ENCODE measurements around the gene PRRT4.

The PRRT4 gene

DNA sequence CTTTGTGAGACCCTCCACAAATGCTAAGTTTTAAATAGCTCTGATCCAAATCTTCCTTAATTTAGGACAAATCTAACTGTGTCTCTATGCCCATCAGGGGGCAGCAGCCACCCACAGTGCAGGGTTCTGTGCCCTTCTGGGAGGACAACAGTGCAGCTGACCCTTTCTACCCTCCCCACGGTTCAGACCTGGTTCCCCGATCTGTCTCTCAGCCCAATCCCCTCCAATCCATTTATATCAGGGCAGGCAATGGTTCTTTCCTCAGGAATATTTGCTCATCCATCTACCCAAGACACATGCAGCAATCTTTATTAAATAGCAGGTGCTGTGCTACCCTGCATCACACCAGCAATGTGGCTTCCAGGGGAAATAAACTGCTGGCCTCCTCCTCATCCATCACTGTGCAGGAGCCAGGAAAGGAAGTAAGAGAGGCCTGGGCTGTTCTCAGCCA, 13.8 kb downstream of the PRRT4 start:
- DNase-seq (ENCODE audit: low read depth in 2 of 2) = no peak

DNA sequence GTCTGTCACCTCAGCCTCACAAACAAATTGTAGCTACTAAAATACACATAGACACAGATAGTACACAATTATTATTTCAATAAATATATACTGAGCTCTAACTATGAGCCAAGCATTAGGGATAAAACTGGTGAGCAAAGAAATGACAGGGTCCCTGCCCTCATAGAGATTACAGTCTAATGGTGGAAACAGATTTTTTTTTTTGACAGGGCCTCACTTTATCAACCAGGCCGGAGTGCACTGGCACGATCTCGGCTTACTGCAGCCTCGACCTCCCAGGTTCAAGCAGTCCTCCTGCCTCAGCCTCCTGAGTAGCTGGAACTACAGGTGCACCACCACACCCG, 17.1 kb downstream of the PRRT4 start:
- no peak for DNase-seq (ENCODE audit: low read depth in 2 of 2)

DNA sequence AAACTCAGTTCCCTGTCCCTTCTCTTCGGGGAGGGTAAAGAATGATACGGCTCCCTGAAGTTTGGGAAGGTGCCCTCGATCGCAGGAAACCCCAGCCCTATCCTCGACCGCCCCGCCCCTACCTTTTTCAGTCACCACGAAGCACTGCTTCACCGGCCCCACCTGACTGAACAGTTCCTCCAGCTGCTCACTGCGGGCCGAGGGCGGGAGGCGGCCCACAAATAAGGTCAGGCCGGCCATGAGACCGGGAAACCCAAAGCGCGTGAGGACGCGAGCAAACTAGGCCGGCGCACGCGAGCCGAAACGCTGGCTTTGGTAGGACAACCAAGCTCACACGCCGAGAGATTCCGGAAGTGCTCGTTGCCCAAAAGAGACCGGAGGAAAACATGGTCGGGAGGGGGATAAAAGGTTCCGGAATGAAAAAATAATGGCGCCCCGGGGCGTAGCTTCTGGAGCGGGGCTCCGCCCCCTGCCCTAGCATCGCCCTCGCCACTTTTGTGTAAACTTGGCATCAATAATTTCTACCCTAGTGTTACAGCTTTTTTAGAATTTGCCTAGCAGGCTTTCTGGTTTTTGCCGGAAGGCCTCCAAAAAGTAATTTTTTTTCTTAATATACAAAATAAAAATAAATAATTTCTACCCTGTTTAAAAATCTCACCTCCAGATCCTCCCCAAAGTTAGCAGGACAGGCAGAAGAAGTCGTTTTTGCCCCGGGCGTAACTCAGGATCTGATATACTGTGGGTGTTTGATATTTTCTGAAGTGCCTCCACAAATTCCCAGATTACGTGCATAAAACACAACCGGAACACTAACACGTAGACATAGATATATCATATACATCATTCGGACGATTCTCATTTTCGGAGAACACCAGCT, 17.7 kb downstream of the PRRT4 start, which contains the start of gene RBM28:
TSS of gene RBM28 (minus strand) at position 355 of the 877 bp plus-strand sequence. CDS start at position 240, 115 bp downstream.
- DNase-seq (ENCODE audit: low read depth in 2 of 2) = peak; percentile 63

DNA sequence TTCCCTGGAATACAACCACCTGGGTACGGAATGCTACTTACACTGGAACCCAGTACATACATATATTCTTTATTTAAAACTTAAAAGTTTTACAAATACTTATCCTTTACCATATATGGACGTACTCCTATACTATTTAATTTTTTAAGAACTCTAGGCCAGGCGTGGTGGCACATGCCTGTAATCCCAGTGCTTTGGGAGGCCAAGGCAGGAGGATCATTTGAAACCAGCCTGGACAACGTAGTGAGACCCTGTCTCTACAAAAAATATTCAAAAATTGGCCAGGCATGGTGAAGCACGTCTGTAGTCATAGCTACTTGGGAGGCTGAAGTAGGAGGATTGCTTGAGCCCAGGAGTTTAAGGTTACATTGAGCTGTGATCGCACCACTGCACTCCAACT, 19.8 kb downstream of the PRRT4 start:
- DNase-seq (ENCODE audit: low read depth in 2 of 2) = no peak

DNA sequence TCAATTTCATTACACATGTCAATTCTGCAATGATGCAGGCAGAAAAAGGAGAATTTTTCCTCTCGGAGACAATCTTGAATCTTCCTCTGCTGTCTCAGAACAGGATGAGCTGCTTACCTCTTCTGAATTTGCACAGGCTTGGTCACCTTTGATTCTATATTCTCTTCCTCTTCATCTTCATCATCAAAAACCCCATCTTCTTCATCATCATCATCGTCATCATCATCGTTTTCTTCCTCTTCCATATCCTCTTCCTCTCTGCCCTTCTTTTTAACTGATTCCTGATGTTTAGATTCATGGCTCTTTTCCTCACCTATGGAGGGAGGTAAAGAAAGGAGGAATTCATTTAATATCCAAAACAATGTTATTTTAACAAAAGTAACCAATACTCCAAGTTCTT, 25.8 kb downstream of the PRRT4 start:
- DNase-seq (ENCODE audit: low read depth in 2 of 2) = no peak

DNA sequence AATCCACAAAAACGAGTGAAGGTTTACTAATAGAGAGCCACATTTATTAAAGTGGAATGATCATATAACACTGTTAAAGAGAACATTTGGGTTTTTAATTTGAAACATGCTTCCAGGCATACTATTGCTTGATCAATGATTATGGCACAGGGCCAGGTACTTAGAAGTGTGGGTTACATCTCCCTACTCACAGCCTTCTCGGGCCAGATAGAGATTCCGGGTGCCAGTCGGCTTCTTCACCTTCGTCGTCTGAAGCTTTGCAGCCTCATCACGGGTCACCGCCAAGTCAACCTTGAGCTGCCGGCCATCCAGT, 37.2 kb downstream of the PRRT4 start:
- DNase-seq (ENCODE audit: low read depth in 2 of 2) = no peak

DNA sequence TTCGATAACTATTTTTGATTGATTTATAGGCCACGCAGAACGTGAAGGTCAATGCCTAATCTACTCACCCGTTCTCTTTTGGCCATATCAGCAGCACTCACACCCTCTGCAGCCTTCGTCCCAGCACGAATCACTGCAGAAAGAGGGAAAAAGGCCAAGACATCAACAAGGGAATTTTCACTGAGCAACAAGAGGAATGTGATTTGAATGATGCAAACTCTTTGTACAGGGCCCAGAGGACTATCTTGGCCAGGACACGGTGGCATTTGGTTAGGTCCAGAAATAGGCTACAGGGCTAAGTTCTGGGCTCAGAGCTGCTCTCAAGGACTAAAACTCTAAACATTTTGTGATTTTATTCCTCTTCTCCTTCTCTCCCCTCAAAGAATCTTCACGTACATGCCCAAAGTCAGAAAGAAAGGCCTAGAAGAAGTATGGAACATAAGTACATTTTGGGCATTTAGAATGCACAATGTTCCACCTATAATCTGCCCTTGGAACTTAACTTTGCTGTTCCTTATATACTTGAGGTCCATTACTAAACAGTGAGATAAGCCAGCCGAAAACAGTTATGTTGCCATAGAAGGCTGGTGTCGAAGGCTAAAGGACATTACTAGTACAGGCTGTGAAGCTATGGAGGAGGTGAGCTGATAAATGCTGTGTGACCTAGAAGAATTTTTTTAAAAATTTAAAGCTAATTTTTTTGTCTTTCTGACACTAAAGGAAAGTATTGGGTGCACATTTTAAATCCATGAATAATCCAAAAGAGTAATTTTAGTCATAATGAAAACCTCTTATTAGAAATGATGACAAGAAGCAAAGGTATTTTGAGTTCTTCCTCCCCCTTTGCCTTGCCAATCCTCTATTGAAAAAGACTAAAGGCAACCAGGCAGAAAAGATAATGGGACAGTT, 37.8 kb downstream of the PRRT4 start:
- DNase-seq (ENCODE audit: low read depth in 2 of 2) = no peak

DNA sequence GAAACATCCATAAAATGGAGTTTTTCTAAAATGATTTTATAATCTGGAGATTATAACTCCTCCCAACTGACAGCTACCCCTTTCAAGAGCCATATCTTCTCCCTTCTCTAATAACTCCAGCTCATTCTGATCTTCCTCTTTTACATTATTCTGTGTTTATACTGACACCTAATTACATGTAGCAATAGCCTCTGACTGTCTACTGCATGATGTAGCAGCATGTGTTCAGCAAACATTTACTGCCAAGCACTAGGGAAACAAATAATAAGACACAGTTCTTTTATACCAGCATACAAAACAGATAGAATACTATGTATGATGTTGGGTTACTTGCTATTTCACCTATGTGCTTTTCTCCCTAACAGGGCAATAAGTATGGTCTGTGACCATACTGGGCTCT, 38.5 kb downstream of the PRRT4 start:
- DNase-seq (ENCODE audit: low read depth in 2 of 2) = no peak

DNA sequence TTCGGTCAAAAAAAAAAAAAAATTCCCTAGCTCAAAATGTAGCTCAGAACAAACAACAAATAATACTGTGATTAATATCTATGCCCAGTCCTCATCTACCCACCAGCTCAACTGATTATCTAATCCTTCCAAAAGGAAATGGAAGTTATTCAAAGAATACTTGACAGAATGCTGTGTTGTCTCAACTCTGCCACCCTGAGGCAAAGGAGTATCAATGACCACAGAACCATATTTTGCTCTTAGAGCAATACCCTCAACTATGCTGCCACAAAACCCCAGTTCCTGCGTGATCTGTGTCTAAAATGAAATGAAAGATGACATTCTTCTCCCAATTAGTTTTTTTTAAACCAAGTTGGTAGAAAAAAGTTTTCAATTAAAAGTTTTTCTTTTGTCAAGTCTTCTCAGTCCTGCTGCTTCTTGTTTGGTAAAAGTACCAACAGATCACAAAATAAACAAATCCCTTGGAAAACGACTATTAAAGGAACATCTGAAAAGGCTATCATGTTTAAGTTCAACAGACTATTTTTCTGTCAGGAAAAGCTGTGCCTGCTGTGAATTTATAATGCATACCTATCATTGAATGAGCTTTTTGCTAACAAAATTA, 39.3 kb downstream of the PRRT4 start:
- DNase-seq (ENCODE audit: low read depth in 2 of 2) = no peak

DNA sequence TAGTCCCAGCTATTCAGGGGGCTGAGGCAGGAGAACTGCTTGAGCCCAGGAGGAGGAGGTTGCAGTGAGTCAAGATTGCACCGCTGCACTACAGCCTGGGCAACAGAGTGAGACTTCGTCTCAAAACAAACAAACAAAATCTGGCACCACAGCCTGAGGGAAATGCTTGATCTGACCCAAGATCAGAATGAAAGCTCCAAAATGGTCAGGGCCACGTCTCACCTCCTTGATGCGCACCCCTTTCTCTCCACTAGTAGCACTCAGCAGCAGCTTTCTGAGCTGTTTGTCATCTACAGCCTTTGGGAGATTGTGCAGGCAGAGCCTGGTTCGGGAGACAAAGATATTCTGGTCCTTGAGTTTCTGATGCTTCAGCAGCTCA, 40.5 kb downstream of the PRRT4 start:
- DNase-seq (ENCODE audit: low read depth in 2 of 2) = no peak

DNA sequence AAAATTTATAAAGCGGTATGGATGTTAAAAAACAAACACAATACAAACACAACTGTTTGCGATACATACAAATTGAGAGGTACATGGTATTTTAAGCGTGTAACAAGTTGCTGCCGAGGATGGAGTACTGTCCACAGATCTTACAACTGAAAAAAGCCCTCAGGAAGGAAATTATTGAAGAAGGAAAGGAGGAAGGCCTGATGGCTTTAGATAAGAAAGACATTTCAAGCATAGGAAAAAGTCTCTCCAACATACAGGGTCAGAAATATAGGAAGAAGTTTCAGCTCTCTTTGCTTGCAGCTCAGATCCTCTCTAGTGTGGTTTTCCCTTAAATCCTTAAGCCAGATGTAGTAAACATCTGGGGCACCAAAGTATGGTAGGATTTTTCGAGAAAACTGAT, 42.8 kb downstream of the PRRT4 start:
- DNase-seq (ENCODE audit: low read depth in 2 of 2) = no peak

DNA sequence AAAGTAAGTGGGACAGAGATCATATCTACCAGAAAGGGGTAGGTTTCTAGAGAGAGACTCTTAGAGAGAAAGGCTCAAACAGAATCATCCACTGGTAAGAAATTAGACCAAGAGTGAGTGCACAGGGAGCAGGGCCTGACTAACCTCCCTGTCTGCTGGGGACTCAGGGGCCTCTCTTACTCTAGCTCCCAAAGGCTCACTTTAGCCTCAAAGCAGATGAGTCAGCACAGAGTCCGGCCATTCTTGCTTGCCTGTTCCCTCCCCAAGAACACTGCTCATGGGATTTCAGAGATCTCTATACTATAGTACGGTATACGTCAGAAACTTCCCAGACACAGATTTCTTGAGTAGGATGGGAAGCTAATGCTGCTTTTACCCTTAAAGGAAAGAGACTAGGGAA, 50.5 kb downstream of the PRRT4 start:
- no peak for DNase-seq (ENCODE audit: low read depth in 2 of 2)

DNA sequence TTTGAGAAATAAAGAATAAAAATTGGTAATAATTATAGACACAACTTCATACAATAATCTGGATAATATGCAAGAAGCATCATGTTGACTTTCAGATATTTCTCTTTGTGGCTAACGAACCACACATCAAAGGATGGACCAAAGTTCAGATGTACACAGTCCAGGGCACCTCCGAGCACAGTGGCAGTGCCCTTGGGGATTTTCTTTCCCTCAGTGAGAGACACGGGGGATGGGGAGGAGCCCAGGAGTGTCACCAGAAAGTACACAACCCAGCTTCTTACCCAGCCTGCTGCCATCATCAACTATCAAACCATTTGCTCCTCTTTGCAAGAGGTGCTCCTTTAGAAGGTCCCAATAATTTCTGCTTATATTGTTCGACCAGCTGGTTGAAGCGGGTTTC, 51.0 kb downstream of the PRRT4 start:
- DNase-seq (ENCODE audit: low read depth in 2 of 2) = no peak

DNA sequence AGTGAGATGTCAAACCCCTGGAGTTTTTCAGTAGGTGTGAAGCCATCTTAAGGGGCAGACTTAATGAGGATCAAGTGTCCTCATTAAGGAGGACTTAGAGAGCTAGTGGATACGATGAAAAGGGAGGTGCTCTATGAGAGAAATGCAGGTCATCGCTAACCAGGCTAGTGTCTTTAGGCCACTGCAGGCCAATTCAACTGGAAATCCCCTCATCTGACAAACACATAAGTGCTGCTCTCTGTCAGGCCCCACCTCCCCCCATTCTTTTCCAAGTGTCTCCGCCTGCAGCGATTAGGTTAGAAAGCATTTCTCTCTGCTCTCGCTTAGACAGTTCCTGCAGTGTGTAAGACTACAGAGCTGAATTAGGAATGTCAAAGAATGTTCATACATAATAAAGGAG, 51.5 kb downstream of the PRRT4 start:
- DNase-seq (ENCODE audit: low read depth in 2 of 2) = no peak

DNA sequence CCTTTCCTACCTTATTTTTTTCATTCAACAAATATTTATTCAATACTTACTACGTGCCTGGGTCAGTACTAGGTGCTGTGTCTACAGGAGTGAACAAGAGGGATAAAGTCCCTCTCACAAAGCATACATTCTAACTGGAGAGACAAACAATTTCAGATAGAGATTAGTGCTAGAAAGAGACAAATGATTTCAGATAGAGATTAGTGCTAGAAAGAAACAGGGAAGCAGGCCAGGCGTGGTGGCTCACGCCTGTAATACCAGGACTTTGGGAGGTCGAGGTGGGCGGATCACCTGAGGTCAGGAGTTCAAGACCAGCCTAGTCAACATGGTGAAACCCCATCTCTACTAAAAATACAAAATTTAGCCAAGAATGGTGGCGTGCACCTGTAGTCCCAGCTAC, 52.4 kb downstream of the PRRT4 start:
- no peak for DNase-seq (ENCODE audit: low read depth in 2 of 2)

DNA sequence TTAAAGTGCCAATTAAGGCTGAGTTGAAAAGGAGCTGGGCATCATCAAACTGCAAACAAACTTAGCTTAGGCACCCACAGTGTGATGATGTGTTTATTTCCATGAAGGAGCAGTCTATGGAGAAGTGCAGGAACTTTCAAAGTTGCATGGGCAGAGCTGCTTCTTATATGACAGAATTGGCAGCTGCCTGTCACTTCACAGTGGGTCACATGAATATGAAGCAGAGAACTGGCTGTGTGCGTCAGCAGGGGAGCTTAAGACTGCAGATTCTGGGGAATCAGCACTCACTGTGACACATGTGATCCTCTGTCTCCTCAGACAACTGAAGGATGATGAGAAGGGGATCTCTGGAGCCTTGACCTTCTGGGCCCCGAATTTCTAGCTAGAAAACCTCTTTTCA, 54.4 kb downstream of the PRRT4 start:
- DNase-seq (ENCODE audit: low read depth in 2 of 2) = no peak

DNA sequence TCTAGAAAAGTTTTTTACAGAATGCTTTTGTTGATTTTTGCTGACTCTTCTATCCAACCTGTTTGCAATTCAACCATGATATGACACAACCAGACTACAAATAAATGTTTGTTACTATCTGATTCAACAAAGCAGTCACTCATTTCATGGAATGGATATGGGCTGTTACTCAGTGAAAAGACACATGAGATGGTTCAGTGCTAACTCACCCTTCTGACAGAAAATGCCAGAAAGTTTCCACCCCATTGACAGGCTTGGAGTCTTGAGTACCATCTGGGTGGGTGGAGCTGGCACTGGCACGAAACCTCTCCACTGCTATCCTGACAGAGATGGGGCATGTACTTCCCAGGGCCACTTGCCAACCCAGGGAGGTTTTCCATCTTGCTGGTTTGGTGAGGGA, 57.3 kb downstream of the PRRT4 start:
- DNase-seq (ENCODE audit: low read depth in 2 of 2) = no peak

DNA sequence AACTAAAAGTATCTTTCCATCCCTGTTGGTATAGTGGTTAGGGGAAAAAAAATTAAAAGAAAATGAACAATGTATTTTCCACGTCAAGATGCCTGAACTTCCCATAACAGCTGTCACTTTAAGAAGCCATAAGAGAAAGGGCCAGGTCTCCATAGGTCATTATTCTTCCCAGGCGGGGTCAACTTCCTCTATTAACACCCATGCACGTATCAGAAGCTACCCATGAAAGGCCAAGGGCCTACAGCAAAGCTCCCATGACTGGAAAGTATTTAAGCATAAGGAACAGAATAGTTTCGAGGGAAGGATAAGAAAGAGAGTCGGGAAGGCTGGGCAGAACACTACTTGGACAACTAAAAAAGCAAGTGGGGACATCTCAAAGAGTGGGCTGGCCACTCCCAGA, 57.8 kb downstream of the PRRT4 start:
- DNase-seq (ENCODE audit: low read depth in 2 of 2) = no peak

DNA sequence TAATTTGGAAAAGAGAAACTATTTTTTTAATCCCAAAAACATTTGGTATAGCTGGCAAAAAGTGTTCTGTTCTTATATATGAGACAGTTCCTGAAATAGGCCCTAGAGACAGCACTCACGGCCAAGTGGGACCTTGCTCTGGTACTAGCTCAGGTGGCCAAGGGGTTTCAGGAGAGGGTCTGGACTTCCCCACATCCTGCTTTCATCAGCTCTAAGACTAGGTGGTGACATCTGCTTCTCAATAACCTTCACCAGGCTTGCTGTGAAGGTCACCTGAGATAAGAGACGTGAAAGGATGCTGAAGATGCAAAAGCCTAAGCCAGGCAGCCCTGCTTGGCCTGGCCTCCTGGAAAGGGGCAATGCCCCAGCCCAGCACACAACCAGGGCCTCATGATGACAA, 58.4 kb downstream of the PRRT4 start:
- no peak for DNase-seq (ENCODE audit: low read depth in 2 of 2)

DNA sequence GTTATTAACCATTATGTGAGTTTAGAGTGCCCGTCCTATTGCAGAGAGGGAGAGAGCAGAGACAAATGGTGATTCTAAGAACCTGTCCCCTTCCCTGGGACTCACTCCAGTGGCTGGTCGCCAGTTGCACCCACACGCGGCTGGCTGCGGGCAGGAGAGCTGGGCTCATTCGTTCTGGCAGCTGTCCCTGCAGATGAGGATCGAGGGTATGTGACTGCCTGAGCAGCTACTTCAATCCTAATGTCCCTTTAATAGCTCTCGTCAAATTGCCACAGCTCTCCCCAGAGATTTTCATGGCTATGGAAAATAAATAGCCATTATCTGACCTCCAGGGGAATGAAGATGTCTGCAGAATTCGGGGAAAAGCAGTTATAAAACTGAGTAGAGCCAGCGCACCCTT, 59.4 kb downstream of the PRRT4 start:
- DNase-seq (ENCODE audit: low read depth in 2 of 2) = no peak

Measured in stimulated activated CD8-positive, alpha-beta memory T cell treated with anti-CD3 and anti-CD28 coated beads, Interleukin-15, amount 100 ng/mL, for 4 hours (primary cell).